ENCODE measurements around the gene RSPO3.

Gene RSPO3

GRCh38 chr6:127164565-127164964 is 46.1 kb downstream of the RSPO3 start:
- no peak for DNase-seq

- DNase-seq, result no peak
Observed at GRCh38 chr6:127173156-127173940, 54.9 kb downstream of the RSPO3 start.

- DNase-seq, result no peak
Observed at GRCh38 chr6:127176146-127176545, 57.7 kb downstream of the RSPO3 start.

- DNase-seq, result no peak
Observed at GRCh38 chr6:127177030-127177922, 58.8 kb downstream of the RSPO3 start.

GRCh38 chr6:127177923-127178231 is 59.4 kb downstream of the RSPO3 start:
- DNase-seq, result no peak

GRCh38 chr6:127178746-127179145 is 60.3 kb downstream of the RSPO3 start:
- no peak for DNase-seq

- no peak for DNase-seq
Observed at GRCh38 chr6:127180426-127180825, 62.0 kb downstream of the RSPO3 start.

- DNase-seq, result no peak
Observed at GRCh38 chr6:127182501-127182900, 64.0 kb downstream of the RSPO3 start.

GRCh38 chr6:127185437-127185995 is 67.0 kb downstream of the RSPO3 start:
- no peak for DNase-seq

GRCh38 chr6:127186889-127187288 is 68.4 kb downstream of the RSPO3 start:
- no peak for DNase-seq

- DNase-seq, result no peak
Observed at GRCh38 chr6:127188744-127189143, 70.3 kb downstream of the RSPO3 start.

- no peak for DNase-seq
Observed at GRCh38 chr6:127190552-127190951, 72.1 kb downstream of the RSPO3 start.

- no peak for DNase-seq
Observed at GRCh38 chr6:127191716-127192115, 73.2 kb downstream of the RSPO3 start.

- DNase-seq, result no peak
Observed at GRCh38 chr6:127192911-127193541, 74.6 kb downstream of the RSPO3 start.

- DNase-seq, result no peak
Observed at GRCh38 chr6:127195833-127196232, 77.4 kb downstream of the RSPO3 start.

GRCh38 chr6:127198549-127198948 is 80.1 kb downstream of the RSPO3 start:
- DNase-seq, result no peak

GRCh38 chr6:127199470-127199869 is 81.0 kb downstream of the RSPO3 start:
- no peak for DNase-seq

GRCh38 chr6:127200114-127200513 is 81.6 kb downstream of the RSPO3 start:
- DNase-seq, result no peak

- no peak for DNase-seq
Observed at GRCh38 chr6:127201321-127201720, 82.8 kb downstream of the RSPO3 start.

GRCh38 chr6:127202676-127203075 is 84.2 kb downstream of the RSPO3 start:
- no peak for DNase-seq

GRCh38 chr6:127204281-127204680 is 85.8 kb downstream of the RSPO3 start:
- no peak for DNase-seq

- DNase-seq, result no peak
Observed at GRCh38 chr6:127205036-127205435, 86.6 kb downstream of the RSPO3 start.

- DNase-seq, result no peak
Observed at GRCh38 chr6:127206531-127207095, 88.1 kb downstream of the RSPO3 start.
